Endodermal cell (in vitro differentiated cells): ENCODE results near the gene ELAC2. TPM values are rescaled to one million over a fixed set of nuclear protein-coding genes. Genes with fewer than 3 reads are reported as not detected.

Source experiments
- DNase-seq: peaks from one replicate; pipeline ENCODE4 v3.0.0-alpha.2; 2017
- H3K27ac ChIP-seq: 2 replicates; pipeline ENCODE4 v1.5.1; 2013; ENCODE audit warnings: mild to moderate bottlenecking, low read depth, low read length, moderate library complexity
- H3K27me3 ChIP-seq: 2 replicates; pipeline ENCODE4 v1.6.1; 2013; ENCODE audit warnings: mild to moderate bottlenecking, low read length, moderate library complexity; ENCODE audit not compliant: insufficient read depth, control insufficient read depth, poor library complexity, severe bottlenecking
- H3K36me3 ChIP-seq: 2 replicates; pipeline ENCODE4 v1.7.0; 2013; ENCODE audit warnings: mild to moderate bottlenecking, low read length, moderate library complexity; ENCODE audit not compliant: control insufficient read depth, insufficient read depth
- H3K4me1 ChIP-seq: one replicate; pipeline ENCODE4 v1.7.0; 2013; ENCODE audit warnings: low read length; ENCODE audit not compliant: control insufficient read depth, insufficient read depth
- H3K4me3 ChIP-seq: 2 replicates; pipeline ENCODE4 v1.5.1; 2013; ENCODE audit warnings: mild to moderate bottlenecking, low read length, moderate library complexity
- H3K9ac ChIP-seq: 2 replicates; pipeline ENCODE4 v1.6.1; 2013; ENCODE audit warnings: mild to moderate bottlenecking, low read length, moderate library complexity; ENCODE audit not compliant: poor library complexity, severe bottlenecking; ENCODE audit errors: extremely low read depth
- H3K9me3 ChIP-seq: 2 replicates; pipeline ENCODE4 v1.6.1; 2013; ENCODE audit warnings: mild to moderate bottlenecking, low read length, moderate library complexity; ENCODE audit not compliant: control insufficient read depth
- H3K27ac Mint-ChIP-seq: 2 replicates; pipeline ENCODE4 v1.8.0; 2020; ENCODE audit warnings: mixed read lengths
- H3K27me3 Mint-ChIP-seq: 2 replicates; pipeline ENCODE4 v1.8.0; 2021; ENCODE audit warnings: mild to moderate bottlenecking, mixed read lengths; ENCODE audit not compliant: insufficient read depth
- H3K36me3 Mint-ChIP-seq: 2 replicates; pipeline ENCODE4 v1.8.0; 2020; ENCODE audit warnings: low read depth, mixed read lengths
- H3K4me1 Mint-ChIP-seq: 2 replicates; pipeline ENCODE4 v1.8.0; 2020; ENCODE audit warnings: mixed read lengths
- H3K4me3 Mint-ChIP-seq: 2 replicates; pipeline ENCODE4 v1.8.0; 2020; ENCODE audit warnings: mild to moderate bottlenecking, moderate library complexity, mixed read lengths
- H3K9me3 Mint-ChIP-seq: 2 replicates; pipeline ENCODE4 v1.8.0; 2020; ENCODE audit warnings: mild to moderate bottlenecking, mixed read lengths
- WGBS, 2 experiments: methylation state at CpG; one replicate each; pipeline versions ENCODE4 v1.1.5 to v1.1.7; 2013; ENCODE audit warnings: missing lambda C conversion rate in 2 of 2, mixed read lengths in 1 of 2; ENCODE audit not compliant: insufficient coverage in 1 of 2, insufficient read length in 1 of 2; 5-methylcytosine and 5-hydroxymethylcytosine counted together
- total RNA-seq, 2 donors: library from RNA; stranded (reverse); fragmentation: NEBNext Ultra II Directional in 1 of 2; extraction: Animal tissue kit (Norgen Biotek cat#: 25700) in 1 of 2; gene quantifications; 2 replicates in 1 of 2; 3 replicates in 1 of 2; pipeline ENCODE4 v1.2.1, GENCODE V29; 2021
- TF ChIP-seq, protein P1 (sequence below): fragments of 200-600 bp; sonication (generic); conservative IDR thresholded peaks from 2 replicates; pipeline ENCODE4 v1.5.0; 2021; ENCODE audit warnings: antibody characterized with exemption, mild to moderate bottlenecking

The ELAC2 gene
- total RNA-seq, 2 donors from 2014 or later: 66.8 to 77.1 TPM

DNA sequence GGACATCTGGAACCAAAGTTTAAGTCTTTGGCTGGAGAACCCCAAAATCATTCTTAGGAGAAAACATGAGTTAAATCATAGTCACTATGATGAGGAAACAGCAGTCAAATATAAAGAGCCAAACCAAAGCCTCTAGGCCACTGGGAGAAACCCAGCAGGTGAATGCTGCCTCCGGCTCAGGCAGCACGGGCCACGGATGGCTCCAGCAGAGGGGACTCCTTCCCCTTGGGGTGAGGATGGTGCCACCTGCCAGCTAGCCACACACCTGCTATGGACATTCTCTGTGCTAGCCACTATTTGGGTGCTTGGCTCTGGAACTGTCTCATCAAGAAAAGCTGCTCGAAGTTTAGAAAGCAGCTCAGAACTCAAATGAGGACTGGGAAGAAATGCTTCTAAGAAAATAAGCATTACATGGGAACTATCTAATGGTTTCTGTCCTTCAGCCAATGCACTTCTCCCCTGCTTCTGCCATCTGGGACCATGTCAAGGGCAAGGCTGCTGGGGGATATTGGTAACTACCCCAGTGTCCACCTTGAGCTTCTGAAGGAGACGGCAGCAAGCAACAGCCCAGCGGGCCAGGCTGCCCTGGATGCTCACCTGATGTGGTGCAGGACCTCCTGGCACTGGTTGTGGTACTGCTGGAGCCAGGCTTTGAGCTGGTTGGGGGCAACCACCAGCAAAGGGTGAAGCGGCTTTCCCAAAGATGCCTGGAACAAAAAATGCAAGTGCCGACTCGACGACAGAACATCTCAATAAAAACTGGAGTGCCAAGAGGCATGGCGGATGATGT lies 22.5 kb downstream of the ELAC2 start:
- H3K27me3 Mint-ChIP-seq: no peaks in the 10 kb centered on the region
- H3K4me3 ChIP-seq: no peak overlapping the region
- 92 to 94% methylated on average over 10 to 11 of the region's 11 CpGs for WGBS, 2 experiments
- H3K9me3 ChIP-seq: no peaks in the 10 kb centered on the region
- no peak overlapping the region for H3K27ac Mint-ChIP-seq
- H3K27me3 ChIP-seq: no peaks in the 10 kb centered on the region
- peaks cover 90% of the 10 kb centered on the region for H3K36me3 ChIP-seq
- TF ChIP-seq, protein P1, sequence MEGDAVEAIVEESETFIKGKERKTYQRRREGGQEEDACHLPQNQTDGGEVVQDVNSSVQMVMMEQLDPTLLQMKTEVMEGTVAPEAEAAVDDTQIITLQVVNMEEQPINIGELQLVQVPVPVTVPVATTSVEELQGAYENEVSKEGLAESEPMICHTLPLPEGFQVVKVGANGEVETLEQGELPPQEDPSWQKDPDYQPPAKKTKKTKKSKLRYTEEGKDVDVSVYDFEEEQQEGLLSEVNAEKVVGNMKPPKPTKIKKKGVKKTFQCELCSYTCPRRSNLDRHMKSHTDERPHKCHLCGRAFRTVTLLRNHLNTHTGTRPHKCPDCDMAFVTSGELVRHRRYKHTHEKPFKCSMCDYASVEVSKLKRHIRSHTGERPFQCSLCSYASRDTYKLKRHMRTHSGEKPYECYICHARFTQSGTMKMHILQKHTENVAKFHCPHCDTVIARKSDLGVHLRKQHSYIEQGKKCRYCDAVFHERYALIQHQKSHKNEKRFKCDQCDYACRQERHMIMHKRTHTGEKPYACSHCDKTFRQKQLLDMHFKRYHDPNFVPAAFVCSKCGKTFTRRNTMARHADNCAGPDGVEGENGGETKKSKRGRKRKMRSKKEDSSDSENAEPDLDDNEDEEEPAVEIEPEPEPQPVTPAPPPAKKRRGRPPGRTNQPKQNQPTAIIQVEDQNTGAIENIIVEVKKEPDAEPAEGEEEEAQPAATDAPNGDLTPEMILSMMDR: no peak
- no peak for DNase-seq
- no peaks in the 10 kb centered on the region for H3K4me1 Mint-ChIP-seq
- H3K9ac ChIP-seq: no peak overlapping the region
- peaks cover 73% of the 10 kb centered on the region for H3K36me3 Mint-ChIP-seq
- H3K4me1 ChIP-seq: no peaks in the 10 kb centered on the region
- H3K9me3 Mint-ChIP-seq: no peaks in the 10 kb centered on the region
- no peak overlapping the region for H3K27ac ChIP-seq
- H3K4me3 Mint-ChIP-seq: no peak overlapping the region

DNA sequence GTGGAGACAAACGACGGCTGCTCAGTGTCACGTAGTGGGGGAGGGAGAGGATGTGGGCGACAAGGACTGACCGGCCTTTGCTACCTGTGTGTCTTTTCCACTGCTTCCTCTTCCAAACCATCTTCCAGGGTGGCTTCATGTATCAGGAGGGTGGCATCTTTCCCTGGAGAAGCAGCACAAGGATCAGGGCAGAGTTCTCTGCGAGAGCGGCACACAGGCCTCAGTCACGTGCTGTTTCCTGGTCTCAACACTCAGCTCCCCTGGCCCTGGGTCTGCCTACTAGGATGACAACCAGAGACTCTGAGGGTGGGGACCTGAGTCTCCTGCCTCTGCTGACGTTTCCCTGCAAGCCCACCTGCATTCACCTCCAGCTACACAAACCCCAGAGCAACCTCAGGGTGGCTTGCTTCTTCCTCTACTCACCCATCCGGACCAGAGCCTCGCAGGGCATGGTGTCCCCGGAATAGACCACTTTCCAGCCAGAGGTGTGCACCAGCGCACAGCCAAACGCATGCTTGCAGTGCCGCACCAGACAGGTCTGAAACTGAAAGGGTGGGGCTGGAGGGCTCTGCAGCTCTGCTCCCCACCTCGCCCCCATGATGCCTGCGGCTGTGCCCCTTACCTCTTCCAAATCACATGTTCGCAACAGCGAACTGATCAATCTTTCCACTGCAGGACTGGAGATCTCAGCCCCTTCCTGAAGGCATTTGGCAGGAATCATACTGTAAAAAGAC lies 23.3 kb downstream of the ELAC2 start:
- peaks cover 91% of the 10 kb centered on the region for H3K36me3 ChIP-seq

DNA sequence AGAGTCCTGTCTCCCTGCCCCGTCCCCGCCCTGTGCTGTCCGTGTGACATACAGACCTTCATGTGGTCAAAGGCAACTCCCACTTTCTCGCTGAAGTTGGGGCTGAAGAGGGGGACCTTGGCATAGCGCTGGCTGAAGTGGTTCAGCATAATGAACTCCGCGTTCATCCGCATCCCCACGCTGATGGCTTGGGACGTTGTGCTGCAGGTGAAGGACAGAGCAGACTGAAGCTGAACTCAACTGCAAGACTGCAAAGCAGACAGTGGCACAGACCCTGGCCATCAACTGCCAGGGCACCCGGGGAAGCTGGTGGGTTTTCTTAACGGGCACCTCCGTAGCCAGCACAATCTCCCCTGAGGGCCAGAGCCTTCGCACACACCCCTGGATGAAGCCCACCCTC lies 24.2 kb downstream of the ELAC2 start:
- Histone ChIP-seq H3K4me3 (no peak overlapping the region), H3K9ac (no peak overlapping the region), H3K36me3 (peaks cover 88% of the 10 kb centered on the region), H3K27me3 (no peaks in the 10 kb centered on the region), H3K4me1 (no peaks in the 10 kb centered on the region), H3K9me3 (no peaks in the 10 kb centered on the region), H3K27ac (no peak overlapping the region)
- Mint-ChIP-seq H3K27me3 (no peaks in the 10 kb centered on the region), H3K4me1 (no peaks in the 10 kb centered on the region), H3K36me3 (peaks cover 68% of the 10 kb centered on the region), H3K27ac (no peak overlapping the region), H3K9me3 (no peaks in the 10 kb centered on the region), H3K4me3 (no peak overlapping the region)
- WGBS, 2 experiments: 95 to 97% methylated on average over 9 to 14 of the region's 14 CpGs
- DNase-seq: no peak
- TF ChIP-seq, protein P1: no peak

More for the DNA sequence above, 23.3 kb downstream of the ELAC2 start:
- TF ChIP-seq, protein P1: no peak
- no peaks in the 10 kb centered on the region for H3K9me3 ChIP-seq
- no peak overlapping the region for H3K27ac ChIP-seq
- Mint-ChIP-seq H3K27ac (no peak overlapping the region), H3K4me3 (no peak overlapping the region), H3K4me1 (no peaks in the 10 kb centered on the region), H3K36me3 (peaks cover 75% of the 10 kb centered on the region), H3K9me3 (no peaks in the 10 kb centered on the region), H3K27me3 (no peaks in the 10 kb centered on the region)
- H3K4me1 ChIP-seq: no peaks in the 10 kb centered on the region
- no peak overlapping the region for H3K9ac ChIP-seq
- WGBS, 2 experiments: 93 to 96% methylated on average over 18 to 19 of the region's 19 CpGs
- DNase-seq: no peak
- H3K27me3 ChIP-seq: no peaks in the 10 kb centered on the region
- H3K4me3 ChIP-seq: no peak overlapping the region
